HG03097 (cell line): Measurements from ENCODE around the gene DOP1B.
"Not testable (repeated sequence)": the region's sequence is repeated elsewhere in the genome, so short reads cannot be mapped to it uniquely, and the experiment has no call there.

Source experiments
- ATAC-seq: cut with Tn5 transposase; IDR thresholded peaks from one replicate; pipeline ENCODE4 v1.9.1; 2021; ENCODE audit not compliant: unreplicated experiment, low FRiP score

DOP1B gene

GRCh38 chr21:36199021-36199420 lies 42.4 kb downstream of the DOP1B start:
- ATAC-seq = no peak

DNA sequence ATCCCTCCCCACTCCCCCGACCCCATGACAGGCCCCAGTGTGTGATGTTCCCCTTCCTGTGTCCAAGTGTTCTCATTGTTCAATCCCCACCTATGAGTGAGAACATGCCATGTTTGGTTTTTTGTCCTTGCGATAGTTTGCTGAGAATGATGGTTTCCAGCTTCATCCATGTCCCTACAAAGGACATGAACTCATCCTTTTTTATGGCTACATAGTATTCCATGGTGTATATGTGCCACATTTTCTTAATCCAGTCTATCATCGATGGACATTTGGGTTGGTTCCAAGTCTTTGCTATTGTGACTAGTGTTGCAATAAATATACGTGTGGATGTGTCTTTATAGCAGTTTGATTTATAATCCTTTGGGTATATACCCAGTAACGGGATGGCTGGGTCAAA lies 43.0 kb downstream of the DOP1B start:
- ATAC-seq = not testable (repeated sequence)

- ATAC-seq = no peak
Measured at GRCh38 chr21:36200081-36200561, 43.5 kb downstream of the DOP1B start.

DNA sequence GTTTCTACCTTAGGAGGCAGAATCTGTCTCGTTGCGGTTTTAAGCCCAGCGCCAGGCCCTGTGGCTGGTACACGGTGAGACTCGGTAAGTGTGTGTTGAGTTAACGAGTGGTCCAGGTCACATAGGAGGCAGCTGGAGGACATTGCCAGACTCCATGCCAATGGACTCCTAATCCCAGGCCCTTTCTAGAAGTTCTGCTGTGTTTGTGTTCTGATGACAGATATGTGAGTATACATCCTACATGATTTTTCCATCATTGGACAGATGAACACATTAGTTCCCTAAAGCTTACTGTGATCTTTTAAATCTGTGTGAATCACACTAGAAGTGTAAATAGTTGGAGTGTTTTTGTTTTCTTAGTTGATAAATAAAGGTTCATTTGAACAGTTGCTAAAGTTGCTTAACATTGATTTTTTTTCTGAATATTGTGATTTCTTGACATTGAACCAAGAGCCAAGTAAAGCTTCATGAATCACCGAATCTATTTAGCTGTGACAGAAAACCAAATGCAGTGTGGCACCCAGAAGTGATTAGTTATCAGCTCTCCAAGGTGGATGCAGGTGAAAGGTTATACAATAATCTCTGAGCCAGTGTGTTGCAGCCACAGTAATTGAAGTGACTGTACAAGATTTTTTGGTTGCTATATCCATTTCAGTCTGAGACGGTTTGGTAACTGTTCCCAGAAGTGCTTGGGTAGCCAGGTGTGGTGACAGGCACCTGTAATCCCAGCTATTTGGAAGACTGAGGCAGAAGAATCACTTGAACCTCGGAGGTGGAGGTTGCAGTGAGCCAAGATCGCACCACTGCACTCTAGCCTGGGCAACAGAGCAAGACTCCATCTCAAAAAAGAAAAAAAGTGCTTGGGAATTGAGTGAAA lies 46.3 kb downstream of the DOP1B start:
- ATAC-seq = no peak

DNA sequence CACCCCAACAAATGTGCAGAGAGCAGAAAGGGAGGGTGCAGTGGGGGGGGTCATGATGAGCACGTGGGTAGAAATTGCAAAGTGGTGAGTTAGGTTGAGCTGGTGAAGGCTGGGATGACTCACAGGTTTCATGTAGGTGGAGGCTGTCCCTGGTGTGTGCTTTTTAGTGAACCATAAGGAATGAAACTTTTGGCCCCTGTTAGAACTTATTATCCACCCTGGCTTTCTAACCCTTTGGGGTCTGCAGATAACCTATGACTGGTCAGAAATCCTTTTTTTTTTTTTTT lies 46.9 kb downstream of the DOP1B start:
- no peak for ATAC-seq

GRCh38 chr21:36204980-36205379 lies 48.4 kb downstream of the DOP1B start:
- ATAC-seq = no peak

DNA sequence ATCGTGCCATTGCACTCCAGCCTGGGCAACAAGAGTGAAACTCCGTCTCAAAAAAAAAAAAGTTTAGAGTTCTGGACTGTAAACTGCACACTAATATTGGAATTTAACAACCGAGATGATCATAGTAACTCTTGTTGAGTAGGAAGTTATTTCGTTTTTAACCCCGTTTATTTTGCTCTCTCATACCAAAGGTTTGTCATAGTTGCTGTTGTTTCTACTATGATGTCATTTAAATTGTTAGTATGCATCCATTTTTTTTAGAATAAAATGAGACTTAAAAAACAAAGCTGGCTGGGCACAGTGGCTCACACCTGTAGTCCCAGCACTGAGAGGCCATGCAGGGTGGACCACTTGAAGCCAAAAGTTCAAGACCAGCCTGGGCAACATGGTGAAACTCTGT lies 49.3 kb downstream of the DOP1B start:
- ATAC-seq = no peak
